Measurements from ENCODE around the gene AMBP. TPM values are rescaled to one million over a fixed set of nuclear protein-coding genes. Genes with fewer than 3 reads are reported as not detected.

Gene AMBP
- total and polyA plus RNA-seq, 2 of the 13 experiments (the other 11 are each of a cell fraction or from before 2014, with no cell fraction given): 1,510 to 2,580 TPM

- TF ChIP-seq BCLAF1 (IDR thresholded peaks at IDR 0.05): no peak
- no peak for TF ChIP-seq CREBL2 (CRISPR knock-in tag; IDR thresholded peaks at IDR 0.05; ENCODE audit: borderline replicate concordance)
- no peak for TF ChIP-seq SP1 (IDR thresholded peaks at IDR 0.05)
- no peak for TF ChIP-seq SP1 (CRISPR knock-in tag; IDR thresholded peaks at IDR 0.05)
- 0 out of 2 replicates have a peak, but pooled peaks have one; percentile 53 for TF ChIP-seq ESRRA (CRISPR knock-in tag; IDR thresholded peaks at IDR 0.05; ENCODE audit: low read depth)
- TF ChIP-seq ZNF598 (CRISPR knock-in tag; IDR thresholded peaks at IDR 0.05; ENCODE audit: borderline replicate concordance): no peak
- TF ChIP-seq KLF11 (CRISPR knock-in tag; IDR thresholded peaks at IDR 0.05): no peak
- no peak for TF ChIP-seq ZBTB21 (CRISPR knock-in tag; IDR thresholded peaks at IDR 0.05)
- no peak for TF ChIP-seq SPEN (CRISPR knock-in tag; IDR thresholded peaks at IDR 0.05; ENCODE audit: low read depth)
- TF ChIP-seq ZNF180 (CRISPR knock-in tag; IDR thresholded peaks at IDR 0.05; ENCODE audit: borderline replicate concordance, low read depth): no peak
- TF ChIP-seq CSRNP2 (CRISPR knock-in tag; conservative IDR thresholded peaks at IDR 0.05; ENCODE audit: low read depth): no peak
- TF ChIP-seq EHMT2 (IDR thresholded peaks at IDR 0.05; ENCODE audit: borderline replicate concordance, low read depth, low read length): no peak
- TF ChIP-seq EED (CRISPR knock-in tag; IDR thresholded peaks at IDR 0.05): no peak
- TF ChIP-seq TCF7 (IDR thresholded peaks at IDR 0.05; ENCODE audit: low read depth): no peak
- TF ChIP-seq ARID3A (IDR thresholded peaks at IDR 0.05; ENCODE audit: low read depth, low read length): no peak
- TF ChIP-seq ZNF660 (CRISPR knock-in tag; IDR thresholded peaks at IDR 0.05; ENCODE audit: borderline replicate concordance, low read depth): no peak
- peak; percentile 4; the same call in 1 of the 2 replicates for TF ChIP-seq TFE3 (CRISPR knock-in tag; IDR thresholded peaks at IDR 0.05)
- TF ChIP-seq ZMYM2 (CRISPR knock-in tag; IDR thresholded peaks at IDR 0.05): no peak
- no peak for TF ChIP-seq BHLHE40 (IDR thresholded peaks at IDR 0.05; ENCODE audit: low read length)
- TF ChIP-seq ZNF274 (CRISPR knock-in tag; IDR thresholded peaks at IDR 0.05): no peak
- no peak for TF ChIP-seq KLF6 (CRISPR knock-in tag; IDR thresholded peaks at IDR 0.05)
- no peak for TF ChIP-seq ZNF12 (CRISPR knock-in tag; IDR thresholded peaks at IDR 0.05)
- TF ChIP-seq RARG (CRISPR knock-in tag; IDR thresholded peaks at IDR 0.05; ENCODE audit: low read depth): no peak
- no peak for TF ChIP-seq KMT2B (CRISPR knock-in tag; IDR thresholded peaks at IDR 0.05)
- no peak for TF ChIP-seq NFE2L2 (IDR thresholded peaks at IDR 0.05; ENCODE audit: low read length)
Measured at GRCh38 chr9:114059047-114059803, 18.9 kb downstream of the AMBP start (continued).
